IMR-90 (cell line): Measurements from ENCODE around the gene SMAD7. TPM values are rescaled to one million over a fixed set of nuclear protein-coding genes. Genes with fewer than 3 reads are reported as not detected.
A peak's percentile ranks its signal among the peaks of the same experiment; 100 is the strongest.

Experiments
- ATAC-seq: fragments of 200-7000 bp; cut with Tn5 transposase; 2 replicates; pipeline ENCODE4 v1.9.1; 2020; ENCODE audit warnings: low read depth, mild to moderate bottlenecking, moderate library complexity
- BruUV-seq: library from RNA; stranded (reverse); fragments of 400-500 nt; replicated peaks from 2 replicates; lab custom pipeline; 2021; lab: Mats Ljungman, UMichigan
- CTCF ChIA-PET: fragments of 300-600 bp; formaldehyde crosslinking; extraction: SDS; loops from one replicate; lab custom pipeline; 2021; ENCODE audit warnings: antibody characterized with exemption; lab: Yijun Ruan, JAX
- POLR2A ChIA-PET: fragments of 300-600 bp; sonication (Branson Sonifier 250); formaldehyde crosslinking; loops from one replicate; lab custom pipeline; 2022; ENCODE audit warnings: antibody characterized with exemption; ENCODE audit not compliant: unreplicated experiment; lab: Charles Lee
- DNase-seq: peaks from one replicate; pipeline ENCODE4 v3.0.0; 2013
- H2AFZ ChIP-seq: replicated peaks from 2 replicates; pipeline ENCODE3; 2013; ENCODE audit warnings: low read length, mild to moderate bottlenecking; ENCODE audit not compliant: poor library complexity
- H2AK5ac ChIP-seq: 2 replicates; pipeline ENCODE4 v1.6.1; 2013; ENCODE audit warnings: low read depth, low read length, inconsistent platforms
- H2AK9ac ChIP-seq: replicated peaks from 2 replicates; pipeline ENCODE3; 2013; ENCODE audit warnings: mild to moderate bottlenecking, low read depth, low read length, moderate library complexity; ENCODE audit not compliant: poor library complexity
- H2BK120ac ChIP-seq: 2 replicates; pipeline ENCODE4 v1.6.1; 2013; ENCODE audit warnings: low read depth, low read length, inconsistent platforms
- H2BK15ac ChIP-seq: 3 replicates; pipeline ENCODE4 v1.6.1; 2013; ENCODE audit warnings: low read depth, low read length, inconsistent platforms
- H2BK20ac ChIP-seq: 2 replicates; pipeline ENCODE4 v1.6.1; 2013; ENCODE audit warnings: low read depth, mild to moderate bottlenecking, inconsistent platforms, low read length, moderate library complexity
- H2BK5ac ChIP-seq: 2 replicates; pipeline ENCODE4 v1.6.1; 2013; ENCODE audit warnings: mild to moderate bottlenecking, low read depth, low read length, inconsistent platforms; ENCODE audit not compliant: poor library complexity, severe bottlenecking
- H3K14ac ChIP-seq: replicated peaks from 2 replicates; pipeline ENCODE4 v1.6.1; 2013; ENCODE audit warnings: low read depth, low read length, inconsistent platforms
- H3K18ac ChIP-seq: 2 replicates; pipeline ENCODE4 v1.6.1; 2013; ENCODE audit warnings: low read depth, low read length, control low read depth
- H3K23ac ChIP-seq: 2 replicates; pipeline ENCODE4 v1.6.1; 2013; ENCODE audit warnings: low read depth, low read length, inconsistent platforms
- H3K27ac ChIP-seq: 2 replicates; pipeline ENCODE4 v1.5.1; 2013; ENCODE audit warnings: mild to moderate bottlenecking, control low read depth, low read length; ENCODE audit not compliant: insufficient read depth
- H3K27me3 ChIP-seq: 2 replicates; pipeline ENCODE4 v1.6.1; 2013; ENCODE audit warnings: low read length; ENCODE audit not compliant: control insufficient read depth, insufficient read depth
- H3K36me3 ChIP-seq: 2 replicates; pipeline ENCODE4 v1.6.1; 2013; ENCODE audit warnings: low read length, mixed read lengths; ENCODE audit not compliant: control insufficient read depth, insufficient read depth
- H3K4ac ChIP-seq: 2 replicates; pipeline ENCODE4 v1.6.1; 2013; ENCODE audit warnings: low read depth, low read length, inconsistent platforms
- H3K4me1 ChIP-seq: 2 replicates; pipeline ENCODE4 v1.6.1; 2013; ENCODE audit warnings: low read length, mixed read lengths; ENCODE audit not compliant: control insufficient read depth, insufficient read depth
- H3K4me2 ChIP-seq: 2 replicates; pipeline ENCODE4 v1.6.1; 2013; ENCODE audit warnings: low read depth, mild to moderate bottlenecking, control low read depth, low read length, moderate library complexity
- H3K4me3 ChIP-seq: 2 replicates; pipeline ENCODE4 v1.5.1; 2013; ENCODE audit warnings: low read depth, mild to moderate bottlenecking, control low read depth, low read length, moderate library complexity; ENCODE audit not compliant: insufficient read depth
- H3K56ac ChIP-seq: 2 replicates; pipeline ENCODE4 v1.6.1; 2013; ENCODE audit warnings: low read length, inconsistent platforms; ENCODE audit not compliant: insufficient read depth; ENCODE audit errors: extremely low read depth
- H3K79me1 ChIP-seq, 2 experiments: 2 replicates each; pipeline ENCODE4 v1.6.1; 2013; ENCODE audit warnings: low read length in 2 of 2, inconsistent platforms in 1 of 2, low read depth in 1 of 2
- H3K9ac ChIP-seq: 2 replicates; pipeline ENCODE4 v1.6.1; 2013; ENCODE audit warnings: low read depth, low read length, control low read depth
- H3K9me1 ChIP-seq: 2 replicates; pipeline ENCODE4 v1.6.1; 2013; ENCODE audit warnings: low read length, inconsistent platforms; ENCODE audit not compliant: insufficient read depth
- H3K9me3 ChIP-seq: 2 replicates; pipeline ENCODE4 v1.6.1; 2013; ENCODE audit warnings: low read length; ENCODE audit not compliant: control insufficient read depth, insufficient read depth
- H4K20me1 ChIP-seq: 2 replicates; pipeline ENCODE4 v1.6.1; 2013; ENCODE audit warnings: low read length, inconsistent platforms; ENCODE audit not compliant: insufficient read depth
- H4K5ac ChIP-seq: 2 replicates; pipeline ENCODE4 v1.6.1; 2013; ENCODE audit warnings: mild to moderate bottlenecking, low read depth, low read length, control low read depth
- H4K8ac ChIP-seq, 2 experiments: 2 replicates each; pipeline ENCODE4 v1.6.1; 2013; ENCODE audit warnings: low read depth in 2 of 2, low read length in 2 of 2, control low read depth in 1 of 2, inconsistent platforms in 1 of 2
- H4K91ac ChIP-seq: 2 replicates; pipeline ENCODE4 v1.6.1; 2013; ENCODE audit warnings: low read depth, low read length, inconsistent platforms; ENCODE audit not compliant: insufficient read depth
- BHLHE40 ChIP-seq: fragments of 150-350 bp; IDR thresholded peaks from 2 replicates; pipeline ENCODE4 v1.6.1; 2016; ENCODE audit warnings: mild to moderate bottlenecking, low read depth, low read length
- CEBPB ChIP-seq: IDR thresholded peaks from 2 replicates; pipeline ENCODE4 v1.6.1; 2012; ENCODE audit warnings: low read depth, low read length, improper control_type of control experiment
- CHD1 ChIP-seq: IDR thresholded peaks from 2 replicates; pipeline ENCODE4 v1.6.1; 2012; ENCODE audit warnings: low read depth, low read length, improper control_type of control experiment
- FOS ChIP-seq: fragments of 150-350 bp; IDR thresholded peaks from 2 replicates; pipeline ENCODE4 v1.6.1; 2016; ENCODE audit warnings: low read depth, low read length
- MAFK ChIP-seq: IDR thresholded peaks from 2 replicates; pipeline ENCODE4 v1.6.1; 2012; ENCODE audit warnings: low read depth, low read length, improper control_type of control experiment
- MAZ ChIP-seq: IDR thresholded peaks from 2 replicates; pipeline ENCODE4 v1.6.1; 2012; ENCODE audit warnings: low read depth, mild to moderate bottlenecking, low read length, improper control_type of control experiment, moderate library complexity, borderline replicate concordance
- MXI1 ChIP-seq: IDR thresholded peaks from 2 replicates; pipeline ENCODE4 v1.6.1; 2012; ENCODE audit warnings: low read depth, mild to moderate bottlenecking, low read length, moderate library complexity, borderline replicate concordance
- NFE2L2 ChIP-seq: fragments of 150-350 bp; IDR thresholded peaks from 2 replicates; pipeline ENCODE4 v1.6.1; 2016; ENCODE audit warnings: low read depth, mild to moderate bottlenecking, low read length
- POLR2A ChIP-seq: IDR thresholded peaks from 2 replicates; pipeline ENCODE4 v1.6.1; 2012; ENCODE audit warnings: mild to moderate bottlenecking, low read depth, low read length
- RAD21 ChIP-seq: IDR thresholded peaks from 2 replicates; pipeline ENCODE4 v1.6.1; 2012; ENCODE audit warnings: low read length, improper control_type of control experiment
- RCOR1 ChIP-seq: IDR thresholded peaks from 2 replicates; pipeline ENCODE4 v1.6.1; 2012; ENCODE audit warnings: mild to moderate bottlenecking, low read length, improper control_type of control experiment; ENCODE audit not compliant: insufficient replicate concordance
- RFX5 ChIP-seq: IDR thresholded peaks from 2 replicates; pipeline ENCODE4 v1.8.0; 2012; ENCODE audit warnings: low read depth, mild to moderate bottlenecking, low read length, moderate library complexity
- SMC3 ChIP-seq: fragments of 150-350 bp; IDR thresholded peaks from 2 replicates; pipeline ENCODE4 v1.6.1; 2016; ENCODE audit warnings: low read depth, mild to moderate bottlenecking, antibody characterized with exemption, low read length, moderate library complexity
- WGBS, 2 experiments: methylation state at CpG; one replicate each; pipeline versions ENCODE4 v1.1.5 to v1.1.7; 2013; ENCODE audit warnings: missing lambda C conversion rate in 2 of 2; ENCODE audit not compliant: insufficient read length in 1 of 2; ENCODE audit errors: extremely low coverage in 2 of 2; 5-methylcytosine and 5-hydroxymethylcytosine counted together
- dilution Hi-C: fragments of 300-500 bp; cut with HindIII; formaldehyde crosslinking; loops from one replicate; pipeline ENCODE4 v1.14.3; 2018; ENCODE audit warnings: low sequenced_read_pairs; ENCODE audit not compliant: unreplicated experiment
- in situ Hi-C: fragments of 300-500 bp; cut with MboI; formaldehyde crosslinking; loops from 3 replicates; pipeline ENCODE4 v1.14.3; 2019; ENCODE audit warnings: low sequenced_read_pairs, inconsistent platforms, mixed read lengths
- intact Hi-C: fragments of 100-400 bp; cut with micrococcal nuclease; formaldehyde crosslinking; loops from 2 replicates; pipeline ENCODE4 v1.10.0; 2022
- polyA plus RNA-seq, 3 experiments: library from polyadenylated mRNA; depleted of rRNA; stranded (reverse); fragments of >200 nt; gene quantifications; 2 replicates each; pipeline ENCODE4 v1.2.3, GENCODE V29; 2012; ENCODE audit warnings: low replicate concordance in 1 of 3
- total RNA-seq: library from RNA; depleted of rRNA; stranded (reverse); fragments of >200 nt; gene quantifications from 2 replicates; pipeline ENCODE4 v1.2.3, GENCODE V29; 2012
- TF ChIP-seq, protein P1 (sequence below): conservative IDR thresholded peaks from 2 replicates; pipeline ENCODE4 v1.5.1; 2012; ENCODE audit warnings: mild to moderate bottlenecking, low read depth, low read length, improper control_type of control experiment
- TF ChIP-seq, protein P2 (sequence below): fragments of 150-350 bp; IDR thresholded peaks from 2 replicates; pipeline ENCODE4 v1.6.1; 2016; ENCODE audit warnings: low read depth, mild to moderate bottlenecking, low read length, moderate library complexity, borderline replicate concordance

The SMAD7 gene
- total and polyA plus RNA-seq, 2 of the 4 experiments (the other 2 are of a cell fraction), result 15.8 to 17.6 TPM

DNA sequence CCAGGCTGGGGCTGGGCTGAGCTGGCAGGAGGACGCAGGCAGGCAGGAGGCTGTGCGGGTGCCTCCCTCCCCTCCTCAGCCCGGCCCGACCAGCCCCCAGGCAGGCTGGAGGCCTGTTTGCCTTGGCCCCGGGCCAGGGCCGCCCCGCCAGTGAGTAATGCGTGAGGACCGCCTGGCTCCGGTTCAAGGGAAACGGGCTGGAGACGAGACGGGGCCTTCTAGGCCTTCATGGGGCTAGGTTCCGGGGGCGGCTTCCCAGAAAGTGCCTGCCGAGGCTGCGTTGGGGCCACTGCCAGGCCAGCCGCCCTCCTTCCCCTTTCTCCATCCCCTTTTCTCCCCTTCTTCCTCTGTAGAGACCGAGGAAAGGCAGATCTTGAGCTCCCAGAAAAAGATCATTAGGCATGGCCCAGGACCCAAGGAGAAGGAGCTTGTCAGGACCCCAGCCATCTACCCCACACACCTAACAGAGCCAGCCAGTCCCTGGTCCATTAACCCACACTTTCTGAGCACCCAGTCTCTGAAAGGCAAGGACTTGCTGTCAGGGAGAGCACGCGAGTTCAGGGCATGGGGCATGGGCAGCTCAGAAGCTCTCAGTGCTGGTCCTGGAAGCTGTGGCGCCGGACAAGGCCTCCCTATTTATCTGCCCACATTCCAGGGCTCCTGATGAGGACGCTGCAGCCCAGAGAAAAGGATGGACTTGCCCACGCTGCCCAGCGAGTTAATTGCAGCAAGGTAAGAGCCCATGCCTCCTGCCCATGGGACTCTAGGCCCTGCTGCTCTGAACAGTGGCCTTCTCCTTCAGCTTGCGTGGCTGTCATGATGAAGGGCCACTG lies 48.5 kb downstream of the SMAD7 start:
- peak; percentile 91 for DNase-seq
- Histone ChIP-seq H4K20me1 (no peaks in the 10 kb centered on the region), H2AFZ (peak overlapping the region; percentile 90), H2BK120ac (peak overlapping the region; percentile 100), H3K4ac (peak overlapping the region; percentile 100), H3K18ac (peak overlapping the region; percentile 96), H4K8ac (peak overlapping the region; percentile 99), H3K9ac (peak overlapping the region; percentile 62), H3K27ac (peak overlapping the region; percentile 83), H4K91ac (peak overlapping the region; percentile 100), H2AK9ac (peak overlapping the region; percentile 28), H3K23ac (peak overlapping the region; percentile 99), H3K4me1 (peaks cover 24% of the 10 kb centered on the region), H3K9me3 (peaks cover 10% of the 10 kb centered on the region), H3K14ac (peak overlapping the region; percentile 98), H4K5ac (peak overlapping the region; percentile 96), H3K27me3 (no peaks in the 10 kb centered on the region), H2BK15ac (peak overlapping the region; percentile 98), H3K79me1 (peaks cover 8 to 17% of the 10 kb centered on the region in 2 experiments; a peak in 3 of 4 replicates), H3K56ac (peak overlapping the region; percentile 96), H3K4me2 (peak overlapping the region; percentile 18; the same call in 1 of the 2 replicates), H3K4me3 (no peak overlapping the region), H2AK5ac (peak overlapping the region; percentile 97), H3K9me1 (peaks cover 26% of the 10 kb centered on the region), H3K36me3 (no peaks in the 10 kb centered on the region), H2BK5ac (peak overlapping the region; percentile 92), H2BK20ac (peak overlapping the region; percentile 100)
- intact Hi-C loops (no loop called here), in situ Hi-C loops (no loop called here), dilution Hi-C loops (no loop called here)
- POLR2A ChIA-PET, result no interaction called here
- 9% methylated on average over 11 of the region's 27 CpGs; no CpG with 5 or more reads in 1 of the 2 experiments for WGBS, 2 experiments
- CTCF ChIA-PET, result no interaction called here
- ATAC-seq, result peak; percentile 95
- no TSS peak for BruUV-seq
- TF ChIP-seq, protein P1, sequence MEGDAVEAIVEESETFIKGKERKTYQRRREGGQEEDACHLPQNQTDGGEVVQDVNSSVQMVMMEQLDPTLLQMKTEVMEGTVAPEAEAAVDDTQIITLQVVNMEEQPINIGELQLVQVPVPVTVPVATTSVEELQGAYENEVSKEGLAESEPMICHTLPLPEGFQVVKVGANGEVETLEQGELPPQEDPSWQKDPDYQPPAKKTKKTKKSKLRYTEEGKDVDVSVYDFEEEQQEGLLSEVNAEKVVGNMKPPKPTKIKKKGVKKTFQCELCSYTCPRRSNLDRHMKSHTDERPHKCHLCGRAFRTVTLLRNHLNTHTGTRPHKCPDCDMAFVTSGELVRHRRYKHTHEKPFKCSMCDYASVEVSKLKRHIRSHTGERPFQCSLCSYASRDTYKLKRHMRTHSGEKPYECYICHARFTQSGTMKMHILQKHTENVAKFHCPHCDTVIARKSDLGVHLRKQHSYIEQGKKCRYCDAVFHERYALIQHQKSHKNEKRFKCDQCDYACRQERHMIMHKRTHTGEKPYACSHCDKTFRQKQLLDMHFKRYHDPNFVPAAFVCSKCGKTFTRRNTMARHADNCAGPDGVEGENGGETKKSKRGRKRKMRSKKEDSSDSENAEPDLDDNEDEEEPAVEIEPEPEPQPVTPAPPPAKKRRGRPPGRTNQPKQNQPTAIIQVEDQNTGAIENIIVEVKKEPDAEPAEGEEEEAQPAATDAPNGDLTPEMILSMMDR, result no peak
- TF ChIP-seq CEBPB (no peak), FOS (peak; percentile 86), POLR2A (peak; percentile 26; the same call in 1 of the 2 replicates), RAD21 (peak; percentile 24; the same call in 1 of the 2 replicates), RCOR1 (no peak), RFX5 (no peak), NFE2L2 (no peak), BHLHE40 (peak; percentile 43), MAZ (peak; percentile 98), CHD1 (no peak), MAFK (no peak), MXI1 (no peak), SMC3 (no peak)
- TF ChIP-seq, protein P2, sequence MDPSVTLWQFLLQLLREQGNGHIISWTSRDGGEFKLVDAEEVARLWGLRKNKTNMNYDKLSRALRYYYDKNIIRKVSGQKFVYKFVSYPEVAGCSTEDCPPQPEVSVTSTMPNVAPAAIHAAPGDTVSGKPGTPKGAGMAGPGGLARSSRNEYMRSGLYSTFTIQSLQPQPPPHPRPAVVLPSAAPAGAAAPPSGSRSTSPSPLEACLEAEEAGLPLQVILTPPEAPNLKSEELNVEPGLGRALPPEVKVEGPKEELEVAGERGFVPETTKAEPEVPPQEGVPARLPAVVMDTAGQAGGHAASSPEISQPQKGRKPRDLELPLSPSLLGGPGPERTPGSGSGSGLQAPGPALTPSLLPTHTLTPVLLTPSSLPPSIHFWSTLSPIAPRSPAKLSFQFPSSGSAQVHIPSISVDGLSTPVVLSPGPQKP, result no peak
